Smooth muscle cell (in vitro differentiated cells): ENCODE results near the gene PCDHGA9. TPM values are rescaled to one million over a fixed set of nuclear protein-coding genes. Genes with fewer than 3 reads are reported as not detected.

Experiments
- DNase-seq: peaks from one replicate; lab custom pipeline; 2025; ENCODE audit not compliant: unreplicated experiment; lab: John Stamatoyannopoulos, UW
- H2AFZ ChIP-seq: fragments of 200-600 bp; sonication (generic); 2 replicates; pipeline ENCODE4 v1.6.0; 2016; ENCODE audit warnings: antibody characterized with exemption, low read depth, mild to moderate bottlenecking
- H3F3A ChIP-seq: fragments of 200-600 bp; sonication (generic); 2 replicates; pipeline ENCODE4 v1.6.0; 2017; ENCODE audit warnings: antibody characterized with exemption, low read depth
- H3K27ac ChIP-seq: fragments of 200-600 bp; sonication (generic); 2 replicates; pipeline ENCODE4 v1.5.1; 2016; ENCODE audit warnings: low read depth, mild to moderate bottlenecking
- H3K27me3 ChIP-seq: fragments of 200-600 bp; sonication (generic); 2 replicates; pipeline ENCODE4 v1.6.1; 2016; ENCODE audit warnings: low read depth, mild to moderate bottlenecking
- H3K36me3 ChIP-seq: fragments of 200-600 bp; sonication (generic); 2 replicates; pipeline ENCODE4 v1.5.1; 2016; ENCODE audit warnings: low read depth
- H3K4me1 ChIP-seq: fragments of 200-600 bp; sonication (generic); 2 replicates; pipeline ENCODE4 v1.5.1; 2016; ENCODE audit warnings: low read depth
- H3K4me2 ChIP-seq: fragments of 200-600 bp; sonication (generic); 2 replicates; pipeline ENCODE4 v1.6.0; 2016; ENCODE audit warnings: mild to moderate bottlenecking
- H3K4me3 ChIP-seq: fragments of 200-600 bp; sonication (generic); 2 replicates; pipeline ENCODE4 v1.5.1; 2016; ENCODE audit warnings: mild to moderate bottlenecking
- H3K79me2 ChIP-seq: fragments of 200-600 bp; sonication (generic); 2 replicates; pipeline ENCODE4 v1.6.0; 2016; ENCODE audit warnings: low read depth, mild to moderate bottlenecking
- H3K9ac ChIP-seq: fragments of 200-600 bp; sonication (generic); 2 replicates; pipeline ENCODE4 v1.6.0; 2016; ENCODE audit warnings: low read depth
- H3K9me3 ChIP-seq: fragments of 200-600 bp; sonication (generic); replicated peaks from 2 replicates; pipeline ENCODE4 v1.5.1; 2016; ENCODE audit warnings: low read depth
- H4K20me1 ChIP-seq: fragments of 200-600 bp; sonication (generic); 2 replicates; pipeline ENCODE4 v1.6.0; 2016; ENCODE audit warnings: low read depth
- WGBS: methylation state at CpG from one replicate; pipeline ENCODE4 v1.1.7; 2016; ENCODE audit warnings: low lambda C conversion rate; 5-methylcytosine and 5-hydroxymethylcytosine counted together
- polyA plus RNA-seq: library from polyadenylated mRNA; unstranded; fragments of >200 nt; fragmentation: Nextera tagmentation; extraction: Ambion mirVana; gene quantifications from 2 replicates; pipeline ENCODE4 v1.2.1, GENCODE V29; 2016
- total RNA-seq: library from RNA; depleted of rRNA; stranded (reverse); fragments of >200 nt; gene quantifications from 2 replicates; pipeline ENCODE4 v1.2.3, GENCODE V29; 2014
- TF ChIP-seq, protein P1 (sequence below): fragments of 200-600 bp; sonication (generic); IDR thresholded peaks from 2 replicates; pipeline ENCODE4 v1.5.1; 2017; ENCODE audit warnings: borderline replicate concordance, mild to moderate bottlenecking, antibody characterized with exemption; ENCODE audit not compliant: insufficient read depth, poor library complexity, severe bottlenecking

PCDHGA9 gene
- total and polyA plus RNA-seq, 2 experiments from 2014 or later: 0.23 to 2.9 TPM

GRCh38 chr5:141369994-141370848 is 32.4 kb upstream of the PCDHGA9 start, which contains the start of gene PCDHGB3:
TSS of gene PCDHGB3 (plus strand) at chr5:141370242. CDS start at chr5:141370395, 153 bp downstream.
- Histone ChIP-seq H3K36me3 (no peaks in the 10 kb centered on the region), H3K27me3 (no peaks in the 10 kb centered on the region), H3K9me3 (peaks cover 15% of the 10 kb centered on the region), H3K9ac (no peak within 1 kb of the TSS), H3K27ac (no peak within 1 kb of the TSS), H3K4me3 (no peak within 1 kb of the TSS), H3F3A (no peaks in the 10 kb centered on the region), H3K79me2 (no peaks in the 10 kb centered on the region), H3K4me1 (no peaks in the 10 kb centered on the region), H3K4me2 (no peak within 1 kb of the TSS), H4K20me1 (no peaks in the 10 kb centered on the region), H2AFZ (no peak within 1 kb of the TSS)
- TF ChIP-seq, protein P1, sequence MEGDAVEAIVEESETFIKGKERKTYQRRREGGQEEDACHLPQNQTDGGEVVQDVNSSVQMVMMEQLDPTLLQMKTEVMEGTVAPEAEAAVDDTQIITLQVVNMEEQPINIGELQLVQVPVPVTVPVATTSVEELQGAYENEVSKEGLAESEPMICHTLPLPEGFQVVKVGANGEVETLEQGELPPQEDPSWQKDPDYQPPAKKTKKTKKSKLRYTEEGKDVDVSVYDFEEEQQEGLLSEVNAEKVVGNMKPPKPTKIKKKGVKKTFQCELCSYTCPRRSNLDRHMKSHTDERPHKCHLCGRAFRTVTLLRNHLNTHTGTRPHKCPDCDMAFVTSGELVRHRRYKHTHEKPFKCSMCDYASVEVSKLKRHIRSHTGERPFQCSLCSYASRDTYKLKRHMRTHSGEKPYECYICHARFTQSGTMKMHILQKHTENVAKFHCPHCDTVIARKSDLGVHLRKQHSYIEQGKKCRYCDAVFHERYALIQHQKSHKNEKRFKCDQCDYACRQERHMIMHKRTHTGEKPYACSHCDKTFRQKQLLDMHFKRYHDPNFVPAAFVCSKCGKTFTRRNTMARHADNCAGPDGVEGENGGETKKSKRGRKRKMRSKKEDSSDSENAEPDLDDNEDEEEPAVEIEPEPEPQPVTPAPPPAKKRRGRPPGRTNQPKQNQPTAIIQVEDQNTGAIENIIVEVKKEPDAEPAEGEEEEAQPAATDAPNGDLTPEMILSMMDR: no peak
- no peak for DNase-seq
- WGBS: 89% methylated on average over 32 of the region's 32 CpGs

DNA sequence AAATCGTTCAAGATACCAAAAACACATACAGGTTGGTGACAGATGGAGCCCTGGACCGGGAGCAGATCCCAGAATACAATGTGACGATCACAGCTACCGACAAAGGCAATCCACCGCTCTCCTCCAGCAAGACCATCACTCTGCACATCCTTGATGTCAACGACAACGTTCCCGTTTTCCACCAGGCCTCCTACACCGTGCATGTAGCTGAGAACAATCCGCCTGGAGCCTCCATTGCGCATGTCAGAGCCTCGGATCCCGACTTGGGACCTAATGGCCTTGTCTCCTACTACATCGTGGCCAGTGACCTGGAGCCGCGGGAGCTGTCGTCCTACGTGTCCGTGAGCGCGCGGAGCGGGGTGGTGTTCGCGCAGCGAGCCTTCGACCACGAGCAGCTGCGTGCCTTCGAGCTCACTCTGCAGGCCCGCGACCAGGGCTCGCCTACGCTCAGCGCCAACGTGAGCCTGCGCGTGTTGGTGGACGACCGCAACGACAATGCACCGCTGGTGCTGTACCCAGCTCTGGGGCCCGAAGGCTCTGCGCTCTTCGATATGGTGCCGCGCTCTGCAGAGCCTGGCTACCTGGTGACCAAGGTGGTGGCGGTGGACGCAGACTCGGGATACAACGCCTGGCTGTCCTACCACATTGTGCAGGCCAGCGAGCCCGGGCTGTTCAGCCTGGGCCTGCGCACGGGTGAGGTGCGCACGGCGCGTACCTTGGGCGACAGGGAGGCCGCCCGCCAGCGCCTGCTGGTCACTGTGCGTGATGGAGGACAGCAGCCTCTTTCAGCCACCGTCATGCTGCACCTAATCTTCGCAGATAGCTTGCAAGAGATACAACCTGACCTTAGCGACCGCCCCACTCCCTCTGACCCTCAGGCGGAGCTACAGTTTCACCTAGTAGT is 30.8 kb upstream of the PCDHGA9 start:
- Histone ChIP-seq H3K4me2 (no peak overlapping the region), H3K36me3 (no peaks in the 10 kb centered on the region), H3F3A (no peaks in the 10 kb centered on the region), H3K79me2 (no peaks in the 10 kb centered on the region), H3K9me3 (peaks cover 10% of the 10 kb centered on the region), H3K9ac (no peak overlapping the region), H3K27ac (no peak overlapping the region), H2AFZ (no peak overlapping the region), H4K20me1 (no peaks in the 10 kb centered on the region), H3K27me3 (no peaks in the 10 kb centered on the region), H3K4me1 (no peaks in the 10 kb centered on the region), H3K4me3 (no peak overlapping the region)
- TF ChIP-seq, protein P1: no peak
- 96% methylated on average over 69 of the region's 69 CpGs for WGBS
- DNase-seq: no peak

GRCh38 chr5:141373673-141374317 is 28.8 kb upstream of the PCDHGA9 start, which contains the start of gene PCDHGA6:
TSS of gene PCDHGA6 (plus strand) at chr5:141373891. CDS start at chr5:141374084, 193 bp downstream.
- no peak within 1 kb of the TSS for H2AFZ ChIP-seq
- 95% methylated on average over 27 of the region's 27 CpGs for WGBS

More at GRCh38 chr5:141373673-141374317, 28.8 kb upstream of the PCDHGA9 start, which contains the start of gene PCDHGA6:
- Histone ChIP-seq H3K27me3 (no peaks in the 10 kb centered on the region), H4K20me1 (no peaks in the 10 kb centered on the region), H3K9me3 (peaks cover 14% of the 10 kb centered on the region), H3K4me1 (no peaks in the 10 kb centered on the region), H3K36me3 (no peaks in the 10 kb centered on the region), H3K79me2 (no peaks in the 10 kb centered on the region), H3F3A (no peaks in the 10 kb centered on the region), H3K4me2 (no peak within 1 kb of the TSS), H3K9ac (no peak within 1 kb of the TSS), H3K4me3 (no peak within 1 kb of the TSS), H3K27ac (no peak within 1 kb of the TSS)
- TF ChIP-seq, protein P1: no peak
- DNase-seq: no peak
